Measurements from ENCODE around the gene UGP2.
"Not testable (repeated sequence)": the region's sequence is repeated elsewhere in the genome, so short reads cannot be mapped to it uniquely, and the experiment has no call there.

UGP2 gene

DNA sequence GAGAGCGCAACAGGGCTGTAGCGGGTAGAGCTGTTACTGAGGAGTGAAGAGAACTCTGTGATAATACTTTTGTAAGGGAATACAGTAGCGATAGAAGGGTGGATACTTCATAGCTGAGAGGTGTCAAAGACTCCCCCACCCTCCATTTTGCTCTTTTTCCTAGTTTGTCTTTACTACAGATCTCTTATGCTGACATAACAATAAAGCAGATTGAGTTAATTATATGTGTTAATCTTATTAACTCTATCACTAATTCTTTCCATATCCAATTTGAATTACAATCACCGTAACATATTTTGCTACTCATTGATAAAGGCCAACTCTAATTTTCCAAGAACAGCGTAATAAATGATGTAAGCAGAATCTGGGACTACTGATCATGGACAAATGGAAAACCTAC lies 57.1 kb downstream of the UGP2 start:
- no peak for DNase-seq

DNA sequence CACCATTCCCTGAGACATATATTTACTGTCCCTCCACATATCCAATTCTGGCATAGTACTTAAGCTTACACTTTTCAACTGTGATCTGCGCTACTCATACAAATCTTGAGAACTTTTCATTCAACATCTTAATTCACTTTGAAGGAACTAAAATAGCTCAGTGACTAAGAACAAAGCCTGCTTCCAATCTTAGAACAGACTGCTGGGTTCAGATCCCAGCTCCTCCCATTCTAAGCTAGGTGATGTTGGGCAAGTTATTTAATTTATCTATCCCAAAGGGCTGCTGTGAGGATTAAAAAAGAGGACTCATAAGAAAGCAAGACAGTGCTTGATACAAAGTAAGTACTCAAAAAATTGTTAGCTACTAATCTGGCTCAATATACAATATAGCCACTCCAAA lies 57.9 kb downstream of the UGP2 start:
- DNase-seq = no peak

DNA sequence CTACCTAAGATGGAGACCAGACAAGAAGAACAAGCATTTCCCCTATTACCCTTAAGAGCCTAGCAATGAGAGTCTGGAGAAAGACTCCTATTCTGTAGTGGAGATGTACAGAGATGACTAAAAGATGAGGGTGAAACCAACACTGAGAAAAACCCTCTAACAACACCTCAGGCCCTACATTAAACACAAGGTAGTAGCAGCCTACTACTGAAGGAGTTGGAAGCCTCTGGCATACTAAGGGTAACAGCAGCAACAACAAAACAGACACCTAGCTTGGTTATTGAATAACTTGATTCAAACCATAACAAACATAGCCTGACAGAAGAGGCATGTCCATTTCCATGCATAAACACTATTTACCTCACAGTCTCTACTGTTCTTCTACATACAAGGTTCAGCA lies 60.5 kb downstream of the UGP2 start:
- no peak for DNase-seq

DNA sequence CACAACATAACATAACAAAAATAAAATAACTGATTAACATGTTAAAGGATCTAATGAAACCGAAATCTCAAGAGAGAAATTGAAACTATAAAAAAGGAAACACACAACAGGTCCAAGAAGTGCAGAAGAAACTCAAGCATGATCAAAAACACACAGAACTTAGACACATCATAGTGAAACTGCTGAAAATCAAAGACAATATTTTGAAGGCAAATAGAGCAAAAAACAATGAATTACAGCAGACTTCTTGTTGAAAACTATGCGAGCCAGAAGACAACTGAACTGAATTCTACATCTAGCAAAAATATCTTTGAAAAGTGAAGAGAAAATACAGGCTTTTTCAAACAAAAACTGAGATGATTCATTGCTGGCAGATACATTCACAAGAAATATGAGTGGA lies 61.3 kb downstream of the UGP2 start:
- DNase-seq = no peak

DNA sequence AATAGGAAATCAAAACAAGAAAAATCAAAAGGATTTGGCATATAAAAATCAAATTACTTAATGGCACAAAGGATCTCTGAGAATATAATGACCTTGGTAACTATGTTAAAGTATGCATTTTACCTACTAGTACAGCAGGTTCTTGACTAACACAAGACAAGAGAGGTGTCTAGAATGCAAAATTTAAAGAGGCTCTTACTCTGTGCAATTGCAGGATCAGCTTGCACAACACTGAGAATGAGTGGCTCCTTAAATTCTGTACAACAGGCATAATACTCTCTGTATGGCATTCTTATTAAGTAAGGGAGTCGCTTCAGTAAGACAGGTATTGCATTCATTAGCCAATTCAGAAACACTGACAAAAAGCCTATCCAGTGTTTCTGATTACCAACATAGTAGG lies 72.6 kb downstream of the UGP2 start:
- DNase-seq = no peak

DNA sequence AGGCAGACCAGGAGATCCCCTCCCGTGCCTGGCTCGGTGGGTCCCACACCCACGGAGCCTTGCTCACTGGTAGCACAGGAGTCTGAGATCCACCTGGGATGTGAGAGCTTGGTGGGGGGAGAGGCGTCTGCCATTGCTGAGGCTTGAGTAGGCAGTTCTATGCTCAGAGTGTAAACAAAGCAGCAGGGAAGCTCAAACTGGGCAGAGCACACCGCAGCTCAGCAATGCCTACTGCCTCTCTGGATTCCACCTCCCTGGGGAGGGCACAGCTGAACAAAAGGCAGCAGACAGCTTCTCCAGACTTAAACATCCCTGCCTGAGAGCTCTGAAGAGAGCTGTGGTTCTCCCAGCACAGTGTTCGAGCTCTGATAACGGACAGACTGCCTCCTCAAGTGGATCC lies 85.1 kb downstream of the UGP2 start:
- DNase-seq = no peak

DNA sequence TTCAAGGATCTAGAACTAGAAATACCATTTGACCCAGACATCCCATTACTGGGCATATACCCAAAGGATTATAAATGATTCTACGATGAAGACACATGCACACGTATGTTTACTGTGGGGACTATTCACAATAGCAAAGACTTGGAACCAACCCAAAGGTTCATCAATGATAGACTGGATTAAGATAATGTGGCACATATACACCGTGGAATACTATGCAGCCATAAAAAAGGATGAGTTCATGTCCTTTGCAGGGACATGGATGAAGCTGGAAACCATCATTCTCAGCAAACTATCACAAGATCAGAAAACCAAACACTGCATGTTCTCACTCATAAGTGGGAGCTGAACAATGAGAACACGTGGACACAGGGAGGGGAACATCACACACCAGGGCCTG lies 90.4 kb downstream of the UGP2 start:
- not testable (repeated sequence) for DNase-seq

All from NCI-H524 treated with DMSO at 0.1 percent for 48 hours (cell line).